OCI-LY7 (cell line): Measurements from ENCODE around the gene KCNJ5. TPM values are rescaled to one million over a fixed set of nuclear protein-coding genes. Genes with fewer than 3 reads are reported as not detected.
A peak's percentile ranks its signal among the peaks of the same experiment; 100 is the strongest.

ENCODE experiments used
- BruUV-seq: library from RNA; stranded (reverse); fragments of 400-500 nt; replicated peaks from 2 replicates; lab custom pipeline; 2021; lab: Mats Ljungman, UMichigan
- CTCF ChIA-PET: fragments of 300-600 bp; sonication (Branson Sonifier 250); formaldehyde crosslinking; loops from one replicate; lab custom pipeline; 2022; ENCODE audit warnings: antibody characterized with exemption; ENCODE audit not compliant: unreplicated experiment; lab: Charles Lee
- POLR2A ChIA-PET: fragments of 300-600 bp; sonication (Branson Sonifier 250); formaldehyde crosslinking; loops from one replicate; lab custom pipeline; 2022; ENCODE audit warnings: antibody characterized with exemption; lab: Charles Lee
- DNase-seq: peaks from one replicate; pipeline ENCODE4 v3.0.0-alpha.2; 2015; ENCODE audit warnings: low spot score
- H2AFZ ChIP-seq: fragments of 200-600 bp; sonication (generic), shearing (Covaris generic); 2 replicates; pipeline ENCODE4 v1.6.1; 2014; ENCODE audit warnings: mild to moderate bottlenecking, antibody characterized with exemption, low read length, moderate library complexity
- H3K27ac ChIP-seq: fragments of 200-600 bp; sonication (generic); 2 replicates; pipeline ENCODE4 v1.5.1; 2014; ENCODE audit warnings: mixed run types, low read depth, mild to moderate bottlenecking, moderate library complexity, low read length, inconsistent platforms; ENCODE audit not compliant: poor library complexity, severe bottlenecking
- H3K36me3 ChIP-seq: fragments of 200-600 bp; sonication (generic); 2 replicates; pipeline ENCODE4 v1.6.1; 2014; ENCODE audit warnings: mild to moderate bottlenecking, antibody characterized with exemption, low read length, moderate library complexity, mixed read lengths; ENCODE audit not compliant: insufficient read depth
- H3K4me1 ChIP-seq: fragments of 200-600 bp; sonication (generic); 2 replicates; pipeline ENCODE4 v1.5.1; 2014; ENCODE audit warnings: mild to moderate bottlenecking, low read length; ENCODE audit not compliant: insufficient read depth, poor library complexity, severe bottlenecking
- H3K4me2 ChIP-seq: fragments of 200-600 bp; sonication (generic); 2 replicates; pipeline ENCODE4 v1.6.1; 2014; ENCODE audit warnings: mild to moderate bottlenecking, low read length
- H3K4me3 ChIP-seq: fragments of 200-600 bp; sonication (generic); 2 replicates; pipeline ENCODE4 v1.5.1; 2014; ENCODE audit warnings: mild to moderate bottlenecking, low read depth, low read length; ENCODE audit not compliant: poor library complexity, severe bottlenecking
- H3K79me2 ChIP-seq: fragments of 200-600 bp; sonication (generic); 2 replicates; pipeline ENCODE4 v1.6.1; 2016; ENCODE audit warnings: low read depth, mild to moderate bottlenecking, low read length, moderate library complexity, mixed read lengths; ENCODE audit not compliant: insufficient read depth
- H3K9me2 ChIP-seq: fragments of 200-600 bp; sonication (generic); 2 replicates; pipeline ENCODE4 v1.6.1; 2016; ENCODE audit warnings: mild to moderate bottlenecking, low read length, mixed read lengths; ENCODE audit not compliant: insufficient read depth
- H3K9me3 ChIP-seq: fragments of 200-600 bp; sonication (generic); 2 replicates; pipeline ENCODE4 v1.6.1; 2014; ENCODE audit warnings: mild to moderate bottlenecking, mixed run types, low read length, mixed read lengths
- H4K20me1 ChIP-seq: fragments of 200-600 bp; sonication (generic); 2 replicates; pipeline ENCODE4 v1.6.1; 2014; ENCODE audit warnings: mild to moderate bottlenecking, antibody characterized with exemption, low read length, moderate library complexity, mixed read lengths; ENCODE audit not compliant: insufficient read depth
- EZH2phosphoT487 ChIP-seq: fragments of 200-600 bp; sonication (generic); IDR thresholded peaks from 2 replicates; pipeline ENCODE4 v1.6.1; 2018; ENCODE audit warnings: low read depth, borderline replicate concordance, mild to moderate bottlenecking, mixed run types, antibody characterized with exemption, low read length, moderate library complexity, mixed read lengths
- intact Hi-C: fragments of 100-400 bp; cut with micrococcal nuclease; formaldehyde crosslinking; loops from one replicate; pipeline ENCODE4 v1.10.0; 2022; ENCODE audit not compliant: unreplicated experiment
- total RNA-seq, 2 experiments: library from RNA; depleted of rRNA in 1 of 2; stranded (reverse); fragments of >200 nt in 1 of 2; shearing (Covaris generic) in 1 of 2; gene quantifications; 2 replicates each; pipeline ENCODE4 v1.2.3, GENCODE V29; 2014 to 2022
- TF ChIP-seq, protein P1 (sequence below): fragments of 200-600 bp; sonication (generic); conservative IDR thresholded peaks from 2 replicates; pipeline ENCODE4 v1.5.1; 2014; ENCODE audit warnings: mild to moderate bottlenecking, antibody characterized with exemption, low read length, moderate library complexity, mixed read lengths

The KCNJ5 gene
- total RNA-seq, 2 experiments from 2014 or later = not detected

DNA sequence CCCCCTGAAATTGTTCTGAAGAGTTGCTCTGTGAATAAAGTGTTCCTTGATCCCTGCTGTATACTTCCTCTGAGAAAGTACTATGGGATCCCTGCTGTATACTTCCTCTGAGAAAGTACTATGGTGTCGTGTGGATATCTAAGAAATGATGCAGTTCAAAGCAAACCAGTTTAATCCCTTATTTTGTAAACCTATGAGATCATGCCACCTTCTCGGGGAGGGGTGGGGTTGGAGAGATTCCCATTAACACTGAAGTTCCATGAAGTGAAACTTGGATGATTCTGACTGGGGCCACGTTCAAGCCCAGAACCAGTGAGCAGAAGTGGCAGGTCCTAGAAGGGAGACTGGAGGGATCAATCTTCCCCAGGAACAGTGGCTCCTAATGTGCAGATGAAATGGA is 64.5 kb downstream of the KCNJ5 start:
- no peak overlapping the region for H2AFZ ChIP-seq
- H3K36me3 ChIP-seq = no peaks in the 10 kb centered on the region
- POLR2A ChIA-PET = no interaction called here
- CTCF ChIA-PET = no interaction called here
- intact Hi-C loops = loop anchor here (1.0 to 10.0 kb wide), 4 partner anchors 71 to 798 kb away; no protein-coding TSS in a partner anchor
- H3K9me3 ChIP-seq = no peaks in the 10 kb centered on the region
- H4K20me1 ChIP-seq = no peaks in the 10 kb centered on the region
- H3K4me3 ChIP-seq = no peak overlapping the region
- H3K9me2 ChIP-seq = no peaks in the 10 kb centered on the region
- no TSS peak for BruUV-seq
- no peaks in the 10 kb centered on the region for H3K79me2 ChIP-seq
- no peak overlapping the region for H3K27ac ChIP-seq
- DNase-seq = no peak
- H3K4me1 ChIP-seq = no peaks in the 10 kb centered on the region
- no peak overlapping the region for H3K4me2 ChIP-seq
- TF ChIP-seq, protein P1, sequence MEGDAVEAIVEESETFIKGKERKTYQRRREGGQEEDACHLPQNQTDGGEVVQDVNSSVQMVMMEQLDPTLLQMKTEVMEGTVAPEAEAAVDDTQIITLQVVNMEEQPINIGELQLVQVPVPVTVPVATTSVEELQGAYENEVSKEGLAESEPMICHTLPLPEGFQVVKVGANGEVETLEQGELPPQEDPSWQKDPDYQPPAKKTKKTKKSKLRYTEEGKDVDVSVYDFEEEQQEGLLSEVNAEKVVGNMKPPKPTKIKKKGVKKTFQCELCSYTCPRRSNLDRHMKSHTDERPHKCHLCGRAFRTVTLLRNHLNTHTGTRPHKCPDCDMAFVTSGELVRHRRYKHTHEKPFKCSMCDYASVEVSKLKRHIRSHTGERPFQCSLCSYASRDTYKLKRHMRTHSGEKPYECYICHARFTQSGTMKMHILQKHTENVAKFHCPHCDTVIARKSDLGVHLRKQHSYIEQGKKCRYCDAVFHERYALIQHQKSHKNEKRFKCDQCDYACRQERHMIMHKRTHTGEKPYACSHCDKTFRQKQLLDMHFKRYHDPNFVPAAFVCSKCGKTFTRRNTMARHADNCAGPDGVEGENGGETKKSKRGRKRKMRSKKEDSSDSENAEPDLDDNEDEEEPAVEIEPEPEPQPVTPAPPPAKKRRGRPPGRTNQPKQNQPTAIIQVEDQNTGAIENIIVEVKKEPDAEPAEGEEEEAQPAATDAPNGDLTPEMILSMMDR = no peak
- no peak for TF ChIP-seq EZH2phosphoT487

DNA sequence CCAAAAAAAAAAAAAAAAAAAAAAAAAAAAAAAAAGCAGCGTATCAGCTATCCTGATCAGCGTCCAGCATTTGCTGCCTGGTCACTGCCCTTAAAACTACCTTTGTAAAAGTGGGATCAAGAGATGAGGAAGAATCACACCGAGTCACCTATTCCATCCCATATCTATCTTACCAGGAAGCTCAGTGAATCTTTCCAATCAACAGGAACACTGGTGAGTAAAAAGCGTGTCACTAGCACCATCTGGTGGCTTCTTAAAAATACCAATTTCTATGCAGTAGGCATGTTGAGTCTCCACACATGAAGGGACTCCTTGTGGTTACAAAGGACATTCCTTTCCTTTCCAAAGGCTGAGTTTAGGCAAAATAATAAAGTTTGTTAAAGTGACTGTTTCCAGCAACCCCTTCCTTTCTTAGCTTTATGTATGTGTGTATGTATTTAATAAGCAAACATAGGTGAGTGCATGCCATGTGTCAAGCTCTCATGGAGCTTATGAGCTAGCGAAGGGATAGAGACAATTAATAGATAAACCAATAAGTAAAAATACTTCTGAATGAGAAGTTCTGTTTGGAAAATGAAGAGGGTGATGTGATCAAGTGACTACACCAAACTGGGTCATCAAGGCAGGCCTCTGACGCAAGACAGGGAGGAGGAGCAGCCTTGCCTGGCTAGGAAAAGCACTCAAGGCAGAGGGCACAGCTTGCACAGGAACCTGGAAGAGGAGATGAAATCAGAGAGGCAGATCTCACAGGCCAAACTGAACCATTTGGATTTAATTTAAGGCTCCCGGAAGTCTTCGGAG is 65.4 kb downstream of the KCNJ5 start:
- POLR2A ChIA-PET = interaction anchor here (0.5 kb wide), 1 partner anchor 784 kb away, joined by 4 read pairs; no protein-coding TSS in a partner anchor
- Histone ChIP-seq H3K27ac (no peak overlapping the region), H3K9me2 (no peaks in the 10 kb centered on the region), H3K79me2 (no peaks in the 10 kb centered on the region), H2AFZ (no peak overlapping the region), H4K20me1 (no peaks in the 10 kb centered on the region), H3K4me3 (no peak overlapping the region), H3K4me2 (no peak overlapping the region), H3K9me3 (no peaks in the 10 kb centered on the region), H3K36me3 (no peaks in the 10 kb centered on the region), H3K4me1 (no peaks in the 10 kb centered on the region)
- TF ChIP-seq, protein P1 = peak; percentile 89
- no peak for TF ChIP-seq EZH2phosphoT487
- CTCF ChIA-PET = interaction anchor here (0.5 to 1.0 kb wide), 2 partner anchors 71 to 123 kb away, joined by 3 to 5 read pairs; no protein-coding TSS in a partner anchor
- intact Hi-C loops = loop anchor here (1.0 to 10.0 kb wide), 4 partner anchors 72 to 799 kb away; no protein-coding TSS in a partner anchor
- BruUV-seq = no TSS peak
- peak; percentile 65 for DNase-seq

DNA sequence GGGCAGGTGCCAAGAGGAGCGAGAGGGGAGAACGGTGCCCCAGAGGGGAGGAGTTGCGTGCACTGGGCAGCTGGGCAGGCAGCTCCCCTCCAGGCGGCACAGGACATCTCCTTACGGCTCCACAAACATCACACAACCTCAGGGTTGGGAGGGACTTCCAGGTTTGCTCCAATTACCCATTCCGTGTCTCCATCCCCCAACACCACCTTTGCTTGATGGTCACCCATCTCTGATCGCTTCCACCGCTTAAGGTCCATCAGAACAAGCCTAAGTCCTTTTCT is 66.0 kb downstream of the KCNJ5 start:
- no peak overlapping the region for H3K4me2 ChIP-seq
- no peaks in the 10 kb centered on the region for H3K36me3 ChIP-seq
- intact Hi-C loops = loop anchor here (5.0 to 10.0 kb wide), 2 partner anchors 322 to 800 kb away; no protein-coding TSS in a partner anchor
- no peak for DNase-seq
- H3K4me3 ChIP-seq = no peak overlapping the region
- no peaks in the 10 kb centered on the region for H3K9me3 ChIP-seq
- H3K27ac ChIP-seq = no peak overlapping the region
- H2AFZ ChIP-seq = no peak overlapping the region
- H3K4me1 ChIP-seq = no peaks in the 10 kb centered on the region
- ChIA-PET CTCF (no interaction called here), POLR2A (no interaction called here)
- BruUV-seq = no TSS peak
- H4K20me1 ChIP-seq = no peaks in the 10 kb centered on the region
- H3K9me2 ChIP-seq = no peaks in the 10 kb centered on the region
- H3K79me2 ChIP-seq = no peaks in the 10 kb centered on the region
- TF ChIP-seq, protein P1 = no peak
- no peak for TF ChIP-seq EZH2phosphoT487
